ENCODE measurements around the gene AKIRIN2. TPM values are rescaled to one million over a fixed set of nuclear protein-coding genes. Genes with fewer than 3 reads are reported as not detected.
"Not testable (repeated sequence)": the region's sequence is repeated elsewhere in the genome, so short reads cannot be mapped to it uniquely, and the experiment has no call there.

AKIRIN2 gene
- total and polyA plus RNA-seq, 2 of the 13 experiments (the other 11 are each of a cell fraction or from before 2014, with no cell fraction given) = 15.6 to 23.4 TPM

DNA sequence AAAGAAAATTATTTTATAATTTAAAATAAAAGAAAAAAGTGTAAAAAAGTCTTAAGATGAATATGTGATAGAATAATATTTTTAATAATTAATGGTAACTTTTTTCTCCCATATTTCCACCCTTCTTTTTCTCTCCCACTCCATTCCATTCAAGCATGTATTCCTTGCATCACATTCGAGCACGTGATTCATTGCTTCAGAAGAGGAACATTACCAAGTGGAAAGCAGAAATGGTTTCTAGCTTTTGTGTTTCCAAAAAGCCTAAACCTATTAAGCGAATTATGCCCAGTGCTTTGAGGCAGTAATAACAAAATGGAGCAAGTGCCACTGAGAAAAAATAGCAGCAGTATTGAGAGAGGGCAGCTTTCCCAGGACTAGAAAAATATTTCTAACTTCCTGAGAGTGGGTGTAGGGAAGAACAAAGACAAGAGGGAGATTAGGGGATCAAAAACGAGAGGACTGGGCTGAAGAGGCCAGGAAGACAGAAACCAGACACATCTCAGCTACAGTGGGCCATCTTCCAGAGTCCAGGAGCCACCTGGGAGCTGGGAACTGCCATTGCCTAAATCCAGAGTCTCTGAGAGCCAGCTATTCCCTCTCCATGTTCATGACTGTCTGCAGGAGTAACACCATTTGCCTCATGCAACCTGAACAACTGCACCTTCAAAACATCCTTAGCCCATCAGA lies 15.0 kb upstream of the AKIRIN2 start (continued):
- no peak for TF ChIP-seq NR1H2 (CRISPR knock-in tag; IDR thresholded peaks at IDR 0.05; ENCODE audit: borderline replicate concordance, low read depth)

GRCh38 chr6:87714093-87714842 lies 12.2 kb upstream of the AKIRIN2 start:
- FAIRE-seq = no peak
- Histone ChIP-seq H3K4me3 (replicated peaks in 1 of 3; ENCODE audit: insufficient read depth in 1 of 3, low read depth in 2 of 3, low read length in 3 of 3) (no peak overlapping the region), H3K9ac (ENCODE audit: insufficient read depth, low read depth, low read length) (no peak overlapping the region), H3K27ac (ENCODE audit: extremely low read length, insufficient read depth, low read length) (no peak overlapping the region), H3K4me2 (ENCODE audit: low read depth, low read length) (no peak overlapping the region), H3K36me3 (replicated peaks in 1 of 2; ENCODE audit: control insufficient read depth in 1 of 2, insufficient read depth in 2 of 2, low read length in 2 of 2) (no peaks in the 10 kb centered on the region), H3K9me3 (ENCODE audit: low read length) (no peaks in the 10 kb centered on the region), H3K79me2 (ENCODE audit: insufficient read depth, low read length) (no peaks in the 10 kb centered on the region), H3K27me3 (ENCODE audit: control insufficient read depth in 1 of 2, insufficient read depth in 2 of 2, low read length in 2 of 2) (no peaks in the 10 kb centered on the region), H2AFZ (ENCODE audit: low read length) (no peak overlapping the region), H3K4me1 (ENCODE audit: insufficient read depth, low read length) (peaks cover 23% of the 10 kb centered on the region), H4K20me1 (ENCODE audit: insufficient read depth, low read length) (no peaks in the 10 kb centered on the region)
- no TSS peak for BruUV-seq (replicated peaks)
- CTCF ChIA-PET (ENCODE audit: low intra/inter-chr PET ratio, low total read pairs) = no interaction called here
- 65% methylated on average over 2 of the region's 2 CpGs for WGBS (ENCODE audit: low lambda C conversion rate)
- no peak for DNase-seq (ENCODE audit: low spot score)
- in situ Hi-C loops (cut with HindIII; ENCODE audit: extremely low pct_ligation_motif_present, low pct_unique_long_range_greater_than_20kb) = no loop called here
- intact Hi-C loops (cut with micrococcal nuclease; ENCODE audit: unreplicated experiment) = no loop called here
- ATAC-seq = no peak
- TF ChIP-seq ZNF652 (CRISPR knock-in tag; IDR thresholded peaks at IDR 0.05; ENCODE audit: borderline replicate concordance, low read depth) (0 out of 2 replicates have a peak, but pooled peaks have one; percentile 21), NCOA2 (CRISPR knock-in tag; IDR thresholded peaks at IDR 0.05) (no peak), ZNF431 (CRISPR knock-in tag; IDR thresholded peaks at IDR 0.05; ENCODE audit: borderline replicate concordance, low read depth) (no peak), ZBTB7B (CRISPR knock-in tag; IDR thresholded peaks at IDR 0.05) (no peak), ZNF589 (CRISPR knock-in tag; conservative IDR thresholded peaks at IDR 0.05) (no peak)
- TF ChIP-seq, protein P1, sequence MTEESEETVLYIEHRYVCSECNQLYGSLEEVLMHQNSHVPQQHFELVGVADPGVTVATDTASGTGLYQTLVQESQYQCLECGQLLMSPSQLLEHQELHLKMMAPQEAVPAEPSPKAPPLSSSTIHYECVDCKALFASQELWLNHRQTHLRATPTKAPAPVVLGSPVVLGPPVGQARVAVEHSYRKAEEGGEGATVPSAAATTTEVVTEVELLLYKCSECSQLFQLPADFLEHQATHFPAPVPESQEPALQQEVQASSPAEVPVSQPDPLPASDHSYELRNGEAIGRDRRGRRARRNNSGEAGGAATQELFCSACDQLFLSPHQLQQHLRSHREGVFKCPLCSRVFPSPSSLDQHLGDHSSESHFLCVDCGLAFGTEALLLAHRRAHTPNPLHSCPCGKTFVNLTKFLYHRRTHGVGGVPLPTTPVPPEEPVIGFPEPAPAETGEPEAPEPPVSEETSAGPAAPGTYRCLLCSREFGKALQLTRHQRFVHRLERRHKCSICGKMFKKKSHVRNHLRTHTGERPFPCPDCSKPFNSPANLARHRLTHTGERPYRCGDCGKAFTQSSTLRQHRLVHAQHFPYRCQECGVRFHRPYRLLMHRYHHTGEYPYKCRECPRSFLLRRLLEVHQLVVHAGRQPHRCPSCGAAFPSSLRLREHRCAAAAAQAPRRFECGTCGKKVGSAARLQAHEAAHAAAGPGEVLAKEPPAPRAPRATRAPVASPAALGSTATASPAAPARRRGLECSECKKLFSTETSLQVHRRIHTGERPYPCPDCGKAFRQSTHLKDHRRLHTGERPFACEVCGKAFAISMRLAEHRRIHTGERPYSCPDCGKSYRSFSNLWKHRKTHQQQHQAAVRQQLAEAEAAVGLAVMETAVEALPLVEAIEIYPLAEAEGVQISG (CRISPR knock-in tag; IDR thresholded peaks at IDR 0.05) = no peak
- POLR2A ChIA-PET = interaction anchor here (0.8 to 1.5 kb wide), 2 partner anchors 9 to 84 kb away, joined by 3 read pairs; no protein-coding TSS in a partner anchor

DNA sequence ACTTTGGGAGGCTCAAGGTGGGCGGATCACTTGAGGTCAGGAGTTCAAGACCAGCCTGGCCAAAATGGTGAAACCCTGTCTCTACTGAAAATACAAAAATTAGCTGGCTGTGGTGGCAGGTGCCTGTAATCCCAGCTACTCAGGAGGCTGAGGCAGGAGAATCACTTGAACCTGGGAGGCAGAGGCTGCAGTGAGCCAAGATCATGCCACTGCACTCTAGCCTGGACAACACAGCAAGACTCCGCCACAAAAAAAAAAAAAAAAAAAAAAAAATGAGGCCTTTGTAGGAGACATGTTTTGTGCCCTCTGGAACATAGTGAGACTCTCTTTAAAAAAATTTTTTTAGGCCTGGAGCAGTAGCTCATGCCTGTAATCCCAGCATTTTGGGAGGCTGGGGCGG lies 10.7 kb upstream of the AKIRIN2 start:
- POLR2A ChIA-PET; DNase-seq (ENCODE audit: low spot score); ATAC-seq; H3K27me3 ChIP-seq (ENCODE audit: control insufficient read depth in 1 of 2, insufficient read depth in 2 of 2, low read length in 2 of 2); FAIRE-seq; H3K9ac ChIP-seq (ENCODE audit: insufficient read depth, low read depth, low read length); H3K79me2 ChIP-seq (ENCODE audit: insufficient read depth, low read length); H3K4me2 ChIP-seq (ENCODE audit: low read depth, low read length); in situ Hi-C loops (cut with HindIII; ENCODE audit: extremely low pct_ligation_motif_present, low pct_unique_long_range_greater_than_20kb); BruUV-seq (replicated peaks); H4K20me1 ChIP-seq (ENCODE audit: insufficient read depth, low read length); H3K36me3 ChIP-seq (replicated peaks in 1 of 2; ENCODE audit: control insufficient read depth in 1 of 2, insufficient read depth in 2 of 2, low read length in 2 of 2); H3K4me3 ChIP-seq (replicated peaks in 1 of 3; ENCODE audit: insufficient read depth in 1 of 3, low read depth in 2 of 3, low read length in 3 of 3); intact Hi-C loops (cut with micrococcal nuclease; ENCODE audit: unreplicated experiment); H3K9me3 ChIP-seq (ENCODE audit: low read length); H3K27ac ChIP-seq (ENCODE audit: extremely low read length, insufficient read depth, low read length); CTCF ChIA-PET (ENCODE audit: low intra/inter-chr PET ratio, low total read pairs); H2AFZ ChIP-seq (ENCODE audit: low read length): not testable (repeated sequence)
- peaks cover 15% of the 10 kb centered on the region for H3K4me1 ChIP-seq (ENCODE audit: insufficient read depth, low read length)
- 85% methylated on average over 3 of the region's 3 CpGs for WGBS (ENCODE audit: low lambda C conversion rate)
